ENCODE measurements around the gene C1orf21. TPM values are rescaled to one million over a fixed set of nuclear protein-coding genes. Genes with fewer than 3 reads are reported as not detected.
"Not testable (repeated sequence)": the region's sequence is repeated elsewhere in the genome, so short reads cannot be mapped to it uniquely, and the experiment has no call there.

The C1orf21 gene
- polyA plus RNA-seq, 12 donors, result 38.2 to 80.2 (median 53.5) TPM; not detected in 1

DNA sequence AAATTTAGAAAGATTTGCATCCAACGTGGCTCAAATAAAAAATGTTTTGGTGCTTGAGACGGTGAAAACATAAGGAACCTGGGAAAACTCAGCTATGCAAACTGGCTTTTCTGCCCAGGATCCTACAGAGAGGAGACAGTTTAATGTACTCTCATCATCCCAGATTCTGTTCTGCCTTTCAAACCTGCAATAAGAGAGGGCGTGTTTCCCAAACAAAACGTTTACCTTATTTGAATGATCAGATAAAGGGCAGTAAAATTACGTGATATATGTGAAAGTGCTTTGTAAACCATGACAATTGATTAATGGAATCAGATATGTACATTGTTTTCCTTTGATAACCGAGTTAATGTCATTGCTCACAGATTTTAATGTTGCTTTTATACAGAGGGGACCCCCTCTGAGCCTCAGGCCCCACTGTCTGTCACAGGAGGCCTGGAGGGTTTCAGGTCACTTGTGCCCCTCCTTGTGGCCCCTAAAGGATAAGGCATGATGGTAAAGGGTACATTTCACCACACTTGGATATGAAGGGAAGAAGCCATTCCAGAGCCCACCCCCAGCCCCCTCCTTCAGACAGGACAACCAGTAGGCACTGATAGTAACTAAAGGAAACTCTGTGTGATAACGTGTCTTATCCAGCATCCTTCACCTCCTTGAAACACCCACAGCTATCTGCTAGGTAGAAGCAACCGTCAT, 210.3 kb downstream of the C1orf21 start:
- no peak for DNase-seq

DNA sequence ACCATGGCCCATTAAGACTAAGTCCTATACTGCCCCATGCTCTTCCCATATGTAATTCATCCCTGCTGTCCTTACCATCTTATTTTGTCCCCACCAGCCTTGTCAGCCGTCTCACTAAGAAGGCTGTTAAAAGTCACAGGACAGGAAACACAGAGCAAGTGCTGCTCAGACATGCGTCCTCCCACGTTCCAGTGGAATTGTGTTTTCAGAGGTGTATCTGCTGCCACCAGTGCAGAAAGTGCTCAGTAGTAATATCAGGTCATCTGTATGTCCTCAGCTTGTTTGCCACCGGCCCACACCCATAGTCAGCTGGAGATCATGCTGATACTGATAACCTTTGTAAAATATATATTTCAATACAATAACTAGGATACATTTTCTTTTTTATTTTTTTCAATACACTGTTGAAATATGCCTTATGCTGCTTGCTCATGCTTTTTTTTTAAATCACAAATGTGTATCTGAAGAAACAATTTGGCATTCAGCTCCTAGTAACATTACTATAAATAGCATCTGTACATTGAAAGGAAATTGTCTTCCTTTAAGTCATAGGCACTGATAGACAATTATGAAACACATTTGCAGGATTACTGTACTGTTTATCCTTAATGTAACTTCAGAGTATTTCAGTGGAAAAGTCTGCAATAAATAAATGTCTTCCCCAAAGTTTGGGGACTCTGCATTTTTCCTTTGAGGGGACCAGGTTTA, 211.0 kb downstream of the C1orf21 start:
- DNase-seq, result no peak

DNA sequence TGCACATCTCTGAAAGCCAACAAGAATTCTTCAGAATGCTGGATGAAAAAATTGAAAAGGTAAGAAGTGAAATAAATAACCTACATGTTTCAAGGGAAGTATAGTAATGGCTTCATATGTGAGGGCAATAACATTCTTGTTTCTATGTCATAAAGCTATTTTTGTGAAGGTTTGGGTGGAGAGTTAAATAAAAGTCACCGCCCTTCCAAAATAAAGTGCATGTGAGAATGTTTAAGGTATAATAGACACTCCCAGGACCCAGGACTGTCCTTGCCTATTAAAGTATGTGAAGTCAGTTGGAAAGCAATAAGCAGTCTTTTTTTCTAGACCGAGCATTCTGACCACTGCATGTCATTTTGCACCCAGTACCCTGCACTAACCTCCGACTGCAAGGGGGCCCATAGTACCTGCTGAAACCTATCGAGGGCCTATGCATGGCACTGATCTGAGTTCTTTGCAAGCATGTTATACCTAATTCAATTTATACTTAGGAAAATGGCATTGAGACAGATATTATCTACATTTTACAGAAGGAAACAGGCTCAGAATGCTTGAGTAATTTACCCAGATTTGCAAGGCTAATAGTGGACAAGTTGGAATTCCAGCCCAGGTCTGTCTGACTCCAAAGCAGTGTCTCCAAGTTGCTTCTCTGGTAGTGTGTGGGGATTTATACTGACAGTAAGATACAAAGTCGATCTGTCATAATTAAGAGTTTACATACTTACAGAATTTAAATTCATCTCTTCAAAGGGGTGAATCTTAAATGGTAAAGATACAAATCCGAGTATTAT, 211.8 kb downstream of the C1orf21 start:
- DNase-seq, result no peak

DNA sequence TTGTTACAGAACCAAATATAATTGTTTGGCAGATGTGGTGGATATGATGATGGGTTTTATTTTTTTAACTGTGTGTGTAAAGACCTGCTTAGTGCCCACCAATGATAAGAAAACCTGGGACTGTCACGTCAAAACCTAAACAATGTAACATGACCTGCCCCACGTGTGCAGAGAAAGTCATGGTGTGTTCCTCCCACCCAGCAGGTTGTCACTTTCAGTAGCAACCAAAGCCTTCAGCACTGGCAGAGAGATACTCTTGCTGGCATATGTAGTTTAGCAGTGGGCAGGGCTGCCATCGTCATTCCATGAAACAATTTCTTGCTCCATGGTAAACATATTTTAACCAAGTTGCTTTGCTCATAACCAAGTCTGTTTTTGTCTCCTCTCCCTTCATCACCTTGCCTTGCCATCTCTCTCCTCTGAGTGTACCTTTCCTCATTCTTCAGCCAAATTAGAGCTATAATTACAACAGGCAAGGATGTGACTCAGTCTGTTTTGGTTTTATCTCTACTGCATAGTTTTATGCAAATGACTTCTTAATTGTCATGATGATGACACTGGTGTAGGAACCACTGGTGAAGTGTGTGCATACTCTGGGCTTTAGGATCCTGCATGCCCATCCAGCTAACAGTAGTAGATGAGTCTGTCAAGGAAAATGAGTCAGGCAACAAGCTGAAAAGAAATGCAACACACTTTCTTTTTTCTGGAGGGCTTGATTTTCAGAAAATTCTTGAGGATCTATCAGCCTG, 217.5 kb downstream of the C1orf21 start:
- DNase-seq, result no peak

DNA sequence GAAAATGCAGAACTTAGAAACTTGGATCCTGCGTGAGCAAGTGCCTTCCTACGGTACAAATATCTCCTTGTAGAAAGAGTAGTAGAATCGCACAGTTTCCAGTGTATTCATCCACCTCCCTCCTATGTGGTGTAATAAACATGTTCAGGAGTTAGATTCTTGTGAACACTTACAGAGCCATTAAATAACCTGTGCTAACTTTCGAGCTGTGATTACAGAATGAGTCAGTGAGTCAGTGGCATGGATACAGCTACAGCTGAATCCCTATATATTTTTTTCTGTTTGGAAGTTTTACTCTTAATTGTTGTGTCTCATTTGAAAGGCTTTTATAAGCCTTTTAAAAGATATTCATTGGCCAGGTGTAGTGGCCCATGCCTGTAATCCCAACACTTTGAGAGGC, 219.1 kb downstream of the C1orf21 start:
- DNase-seq, result no peak

DNA sequence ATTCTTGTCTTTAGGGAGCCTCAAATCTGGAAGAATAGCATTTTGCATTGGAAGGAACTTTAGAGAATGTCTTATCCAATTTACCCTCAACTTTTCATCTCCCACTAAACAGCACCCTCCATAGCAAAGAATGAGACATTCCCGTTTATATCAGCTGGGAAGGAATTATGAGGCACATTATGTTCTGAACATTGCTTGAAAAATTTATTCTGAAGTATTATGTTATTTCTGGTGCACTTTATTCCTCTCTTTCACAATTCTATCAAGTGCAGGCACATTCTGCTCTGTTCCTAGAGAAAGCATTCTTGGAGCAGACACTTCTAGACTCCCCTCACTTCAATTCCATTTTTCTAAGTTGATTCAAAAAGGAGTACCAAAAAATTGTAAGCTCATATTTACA, 220.0 kb downstream of the C1orf21 start:
- DNase-seq, result no peak

DNA sequence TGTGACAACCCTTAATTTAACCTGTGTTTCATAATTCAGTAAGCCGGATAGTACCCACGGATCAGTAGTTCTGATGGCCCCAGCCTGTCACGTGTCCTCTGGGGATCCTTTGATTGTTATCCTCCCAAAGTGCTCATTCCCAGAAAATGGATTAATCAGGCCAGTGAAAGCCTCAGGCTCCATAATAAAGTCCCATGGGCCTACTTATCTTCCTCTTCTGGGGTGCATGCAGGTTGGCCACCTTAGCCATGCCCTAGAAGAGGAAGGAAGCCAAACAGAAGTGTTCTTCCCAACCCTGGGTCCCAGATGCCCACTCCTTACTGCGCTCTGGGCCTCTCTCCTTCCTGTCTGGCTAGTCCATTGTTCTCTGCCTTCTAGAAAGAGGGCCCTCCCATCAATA, 221.8 kb downstream of the C1orf21 start:
- DNase-seq, result no peak

DNA sequence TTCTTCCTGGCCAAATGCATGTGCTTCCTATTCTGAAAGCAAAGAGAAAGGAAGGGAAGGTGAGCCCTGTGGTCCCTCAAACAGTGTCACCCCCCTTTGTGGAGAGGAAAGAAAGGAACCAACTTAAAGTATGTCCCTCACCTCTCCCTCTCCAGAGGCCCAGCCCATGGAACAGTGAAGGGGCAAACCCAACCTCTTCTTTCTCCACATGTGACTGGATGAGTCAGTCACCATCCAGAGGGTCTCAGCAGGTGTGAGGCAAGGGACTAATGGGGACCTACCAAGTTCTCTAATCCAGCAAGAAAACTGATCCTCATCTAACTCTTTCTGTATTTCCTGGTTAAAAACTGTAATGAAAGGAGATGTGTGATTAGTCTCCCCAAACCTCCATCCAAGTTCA, 222.2 kb downstream of the C1orf21 start:
- no peak for DNase-seq

DNA sequence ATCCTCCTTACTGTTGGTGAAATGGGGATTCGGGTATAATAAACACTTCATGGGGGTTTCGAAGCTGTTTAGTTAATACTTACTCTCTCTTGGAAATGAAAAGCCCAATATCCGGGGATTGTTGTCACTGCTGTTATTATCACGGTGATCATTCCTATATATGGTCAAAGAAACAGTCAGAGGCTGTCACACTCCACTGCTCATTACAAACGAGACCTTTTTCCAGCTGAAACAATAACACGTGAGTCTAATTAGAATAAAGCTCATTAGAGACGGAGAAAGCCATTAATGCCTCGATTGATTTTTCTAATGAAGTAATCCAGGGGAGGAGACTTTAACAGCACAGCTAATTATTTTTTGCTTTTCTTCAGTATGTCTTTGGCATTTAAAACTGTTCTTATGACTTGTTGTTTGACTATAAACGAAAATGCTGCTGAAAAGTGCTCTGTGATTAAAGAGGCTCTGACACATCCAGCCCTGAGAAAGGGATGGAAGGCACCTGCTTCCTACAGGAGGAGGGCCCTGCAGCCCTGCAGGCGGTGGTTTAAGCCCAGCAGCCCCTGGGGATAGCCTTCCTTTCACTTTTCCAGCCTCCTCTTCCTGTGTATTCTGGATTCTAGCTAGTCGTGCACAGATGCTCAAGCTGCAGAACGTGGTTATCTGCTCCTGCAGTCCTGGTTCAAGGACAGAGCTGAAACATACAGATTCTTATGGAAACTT, 224.2 kb downstream of the C1orf21 start:
- no peak for DNase-seq

DNA sequence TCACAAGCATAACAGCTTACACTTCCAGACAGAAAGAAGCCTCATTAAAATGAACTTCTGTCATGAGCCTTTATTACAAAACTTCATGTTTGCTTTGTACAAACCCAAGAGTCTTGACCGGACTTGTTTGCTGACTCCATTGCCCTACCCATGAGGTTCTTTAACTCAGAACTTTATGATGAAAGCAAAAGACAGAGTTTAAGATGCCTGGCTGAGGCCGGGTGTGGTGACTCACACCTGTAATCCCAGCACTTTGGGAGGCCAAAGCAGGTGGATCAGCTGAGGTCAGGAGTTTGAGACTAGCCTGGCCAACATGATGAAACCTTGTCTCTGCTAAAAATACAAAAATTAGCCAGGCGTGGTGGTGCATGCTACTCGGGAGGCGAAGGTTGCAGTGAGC, 225.4 kb downstream of the C1orf21 start:
- DNase-seq, result not testable (repeated sequence)

DNA sequence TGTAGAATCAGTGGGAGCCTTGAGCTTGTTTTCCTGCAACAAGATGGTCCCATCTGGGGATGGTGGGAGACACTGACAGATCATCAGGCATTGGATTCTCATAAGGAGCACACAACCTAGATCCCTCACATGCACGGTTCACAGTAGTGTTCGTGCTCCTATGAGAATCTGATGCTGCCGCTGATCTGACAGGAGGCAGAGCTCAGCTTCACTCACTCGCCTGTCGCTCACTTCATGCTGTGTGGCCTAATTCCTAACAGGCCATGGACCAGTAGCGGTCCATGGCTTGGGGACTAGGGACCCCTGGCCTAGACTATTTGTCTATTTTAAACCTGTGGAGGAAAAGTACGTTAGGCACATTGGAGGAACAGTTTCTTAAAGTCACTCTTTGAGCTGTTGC, 227.8 kb downstream of the C1orf21 start:
- no peak for DNase-seq

DNA sequence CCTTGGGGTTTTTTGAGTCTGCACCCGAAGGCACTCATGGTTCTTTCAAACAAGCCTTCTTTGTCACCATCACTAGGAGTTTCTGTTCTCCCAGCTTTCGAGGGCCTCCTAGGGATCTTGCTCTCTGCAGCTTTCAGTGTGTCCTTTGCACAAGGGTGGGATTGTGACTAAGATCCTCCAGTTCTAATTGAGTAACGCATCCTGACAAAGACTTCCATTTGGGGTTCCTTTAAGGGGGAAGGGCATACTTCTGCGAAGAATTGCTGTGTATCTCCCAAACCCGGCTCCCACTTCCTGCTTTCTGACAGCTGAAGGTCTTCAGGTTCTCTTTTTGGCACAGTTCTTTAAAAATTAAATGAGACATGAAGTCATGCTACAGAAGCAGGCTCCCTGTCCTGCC, 228.5 kb downstream of the C1orf21 start:
- DNase-seq, result no peak

DNA sequence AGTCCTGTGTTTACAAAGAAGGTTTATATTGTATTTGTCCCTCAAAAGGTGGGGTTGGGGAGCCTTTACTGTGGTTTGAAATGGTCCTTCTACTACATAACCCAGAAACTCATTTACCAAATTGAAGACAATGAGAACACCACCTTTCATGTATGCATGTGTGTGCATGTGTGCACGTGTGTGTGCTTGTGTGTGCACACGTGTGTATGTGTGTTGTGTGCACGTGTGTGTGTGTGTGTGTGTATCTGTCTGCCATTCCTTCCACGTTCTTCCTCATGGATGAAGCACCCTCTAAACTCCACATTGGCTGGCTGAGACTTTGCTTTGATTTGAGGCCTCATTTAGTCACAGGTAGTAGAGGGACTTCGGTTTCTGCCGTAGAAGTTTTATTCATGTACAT, 229.7 kb downstream of the C1orf21 start:
- no peak for DNase-seq

DNA sequence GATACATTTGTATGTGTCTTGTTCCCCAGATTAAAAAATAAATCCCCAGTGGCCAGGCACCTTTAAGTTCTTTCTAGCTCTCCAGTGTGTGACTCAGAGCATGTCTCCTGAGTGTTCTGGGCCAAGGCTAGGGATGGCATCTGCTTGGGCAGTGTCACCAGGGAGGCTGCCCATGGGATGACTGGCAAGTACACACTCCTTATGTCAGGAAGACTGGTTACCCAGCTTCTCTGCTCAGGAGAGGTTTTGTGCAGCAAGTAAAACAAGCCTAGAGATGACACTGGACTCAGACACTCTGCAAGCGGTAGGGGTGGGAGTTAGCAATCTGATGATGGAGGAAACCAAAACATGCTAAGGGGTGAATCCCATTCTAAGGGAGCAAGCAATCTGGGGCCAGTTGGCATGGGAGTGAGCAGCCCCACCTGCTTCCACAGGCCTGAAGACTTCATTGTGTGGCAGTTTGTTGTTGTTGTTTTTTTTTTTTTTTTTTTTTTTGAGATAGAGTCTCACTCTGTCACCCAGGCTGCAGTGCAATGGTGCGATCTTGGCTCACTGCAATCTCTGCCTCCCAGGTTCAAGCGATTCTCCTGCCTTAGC, 230.7 kb downstream of the C1orf21 start:
- DNase-seq, result no peak

DNA sequence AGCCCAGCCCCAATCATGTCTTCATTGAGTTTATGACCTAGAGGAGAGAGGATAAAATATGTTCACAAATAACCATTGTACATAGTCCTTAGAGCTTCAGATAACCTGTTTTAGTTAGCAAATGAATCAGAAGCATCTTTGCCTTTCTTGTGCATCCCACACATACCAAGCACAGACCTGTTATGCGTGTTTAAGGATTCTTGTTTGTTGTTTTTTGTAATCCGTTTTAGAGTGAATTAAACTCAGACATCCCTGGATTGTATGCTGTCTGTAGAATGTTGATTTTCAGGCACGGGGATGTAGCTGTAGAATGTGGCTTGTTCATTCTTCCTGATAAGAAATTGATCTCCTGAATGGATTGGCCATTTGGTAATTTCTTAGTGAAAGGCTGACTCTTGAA, 232.0 kb downstream of the C1orf21 start:
- DNase-seq, result no peak

DNA sequence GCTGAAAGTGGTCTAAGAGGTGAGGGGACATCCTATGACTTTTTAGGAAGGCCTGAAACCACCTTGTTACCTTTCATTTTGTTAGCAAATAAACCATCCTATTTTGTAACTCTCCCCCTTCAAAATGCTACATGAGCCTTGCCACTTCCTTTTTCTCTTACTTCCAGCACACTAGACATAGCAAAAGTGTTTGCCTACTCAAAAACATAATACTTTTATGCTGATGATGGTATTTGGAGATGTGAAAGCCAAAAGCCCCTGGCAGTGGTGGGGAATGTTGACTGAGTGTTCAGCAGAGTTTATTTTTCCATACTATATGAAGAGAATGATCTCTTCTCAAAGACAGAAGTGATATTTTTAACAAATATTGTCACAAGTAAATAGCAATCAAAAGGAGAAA, 233.6 kb downstream of the C1orf21 start:
- DNase-seq, result no peak

DNA sequence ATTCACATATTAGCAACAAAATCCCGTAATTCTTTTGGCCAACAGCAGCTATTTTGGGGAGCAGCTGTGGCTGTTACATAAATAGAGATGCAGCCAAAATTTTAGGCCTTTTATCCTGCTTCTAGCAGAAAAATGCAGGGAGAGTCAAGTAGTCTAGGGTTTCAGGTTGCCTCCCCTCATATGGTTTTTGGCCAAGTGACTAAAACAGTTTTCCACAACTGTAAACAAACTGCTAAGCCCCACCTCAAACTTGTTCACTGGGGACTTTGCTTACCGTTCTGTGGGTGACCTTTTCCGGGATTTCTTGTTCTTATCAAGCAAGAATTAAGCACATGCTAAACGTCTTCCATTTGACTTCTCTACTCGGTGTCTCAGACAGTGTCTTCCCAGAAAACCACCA, 234.4 kb downstream of the C1orf21 start:
- peak; percentile 88 for DNase-seq

DNA sequence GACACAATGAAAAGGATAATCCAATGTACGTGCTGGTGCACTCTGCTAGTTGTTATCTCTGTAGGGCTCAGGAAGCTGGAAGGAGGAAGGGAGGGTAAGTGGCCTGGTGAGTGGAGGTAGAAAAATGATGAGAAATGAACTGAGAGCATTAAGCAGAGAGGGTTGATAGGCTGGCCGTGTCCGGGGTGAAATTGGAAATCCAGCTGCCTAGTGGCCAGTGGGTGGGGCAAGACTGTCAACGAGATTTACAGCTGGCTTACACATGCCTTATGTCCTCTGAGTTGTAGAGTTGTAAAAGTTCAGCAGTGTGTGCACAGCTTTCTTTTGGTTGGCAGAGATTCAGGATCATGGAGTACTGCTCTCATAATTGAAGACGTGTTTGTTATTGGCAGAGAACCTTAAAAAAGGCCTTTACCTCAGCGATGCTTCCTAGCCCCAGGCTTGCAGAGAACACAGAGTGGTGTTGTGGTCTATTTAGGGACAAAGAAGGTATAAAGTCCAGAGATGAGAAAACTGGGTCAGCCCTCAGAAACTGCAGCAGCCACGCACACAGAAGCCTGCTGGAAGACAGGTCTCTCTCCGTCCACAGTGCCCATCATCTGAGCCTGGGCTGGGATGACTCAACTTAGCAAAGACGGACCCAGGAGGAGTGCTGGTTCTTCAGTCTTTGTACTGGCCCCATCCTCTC, 235.5 kb downstream of the C1orf21 start:
- peak; percentile 85 for DNase-seq

DNA sequence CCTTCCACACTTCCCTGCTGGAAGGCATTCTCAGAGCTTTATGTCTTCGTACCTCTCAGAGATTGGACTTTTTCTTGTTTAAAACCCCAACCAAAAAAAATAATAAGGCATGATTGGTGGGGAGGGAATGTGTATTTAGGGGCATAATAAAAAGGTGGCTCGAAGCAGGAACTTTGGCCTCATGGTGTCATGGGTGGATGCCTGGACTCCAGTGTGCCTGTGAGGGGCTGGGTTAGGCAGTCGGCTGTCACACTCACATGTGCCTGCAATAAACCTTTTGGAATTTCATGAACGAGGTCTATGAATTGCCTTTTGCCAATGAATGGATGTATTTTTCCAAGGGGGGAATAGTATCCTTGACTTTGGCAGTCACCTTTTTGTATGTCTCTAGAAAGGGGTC, 236.6 kb downstream of the C1orf21 start:
- DNase-seq, result no peak

DNA sequence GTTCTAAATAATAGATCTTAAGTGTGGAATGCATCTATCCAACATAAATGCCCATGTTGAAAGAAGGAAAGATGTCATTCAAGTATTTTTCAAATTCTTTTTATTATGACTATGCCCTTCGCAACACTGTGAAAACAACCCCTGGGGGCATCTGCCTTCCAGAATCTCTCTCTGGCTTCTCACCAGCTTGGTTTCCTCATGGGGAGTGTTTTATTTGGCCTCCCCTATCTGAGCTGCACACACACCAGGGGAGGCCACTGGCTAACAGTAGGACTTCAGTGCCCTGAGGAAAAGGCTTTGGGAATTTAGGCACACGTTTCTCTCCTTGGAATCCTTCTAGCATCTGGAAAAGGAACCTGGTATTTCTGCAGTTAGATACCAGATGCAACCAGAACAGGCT, 237.2 kb downstream of the C1orf21 start:
- DNase-seq, result no peak

Measured in muscle of arm (tissue), 12 donors.